ENCODE results near the gene PITHD1.

Gene PITHD1

DNA sequence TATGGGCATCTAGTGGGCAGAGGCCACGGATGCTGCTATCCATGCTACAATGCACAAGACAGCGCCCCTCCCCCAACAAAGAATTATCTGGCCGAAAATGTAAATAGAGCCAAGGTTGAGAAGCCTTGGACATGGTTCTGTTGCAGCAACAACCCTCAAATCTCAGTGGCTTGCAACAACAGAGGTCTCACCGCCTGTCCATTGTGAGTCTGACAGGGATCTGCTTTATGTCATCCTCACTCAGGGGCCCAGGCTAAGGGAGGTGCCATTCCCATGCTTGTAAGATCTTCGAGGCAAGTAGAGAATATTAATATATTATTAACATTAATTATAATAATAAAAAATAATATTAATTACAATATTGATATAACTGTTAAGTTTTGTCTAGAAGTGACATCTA is 9.5 kb upstream of the PITHD1 start:
- WGBS (ENCODE audit: extremely low coverage, insufficient coverage, low lambda C conversion rate), result no CpG with 5 or more reads among the region's 5 CpGs
- Histone ChIP-seq H3K56ac (ENCODE audit: low read length) (no peak overlapping the region), H3K79me2 (ENCODE audit: control insufficient read depth, insufficient read depth, low read length) (no peaks in the 10 kb centered on the region), H2BK5ac (ENCODE audit: low read length) (no peak overlapping the region), H4K5ac (ENCODE audit: low read length) (no peak overlapping the region), H3K79me1 (ENCODE audit: low read length) (no peaks in the 10 kb centered on the region), H3K27ac (ENCODE audit: low read depth, low read length) (no peak overlapping the region), H4K8ac (ENCODE audit: low read depth, low read length) (no peak overlapping the region), H3K4me2 (ENCODE audit: low read length) (no peak overlapping the region), H3K4me3 (ENCODE audit: low read length) (no peak overlapping the region), H2AK5ac (ENCODE audit: low read length) (no peak overlapping the region), H3K36me3 (ENCODE audit: control insufficient read depth, insufficient read depth, low read length) (no peaks in the 10 kb centered on the region), H2BK120ac (ENCODE audit: low read depth, low read length) (no peak overlapping the region), H3K23ac (ENCODE audit: low read length) (no peak overlapping the region), H3K4me1 (ENCODE audit: control insufficient read depth, low read depth, low read length) (no peaks in the 10 kb centered on the region), H3K27me3 (ENCODE audit: insufficient read depth, low read length, poor library complexity) (no peaks in the 10 kb centered on the region), H3K4ac (ENCODE audit: low read depth, low read length) (no peak overlapping the region), H3K18ac (ENCODE audit: low read length) (no peak overlapping the region), H3K9ac (ENCODE audit: low read length) (no peak overlapping the region), H2BK15ac (replicated peaks; ENCODE audit: low read depth) (no peak overlapping the region)
- no peak for DNase-seq

DNA sequence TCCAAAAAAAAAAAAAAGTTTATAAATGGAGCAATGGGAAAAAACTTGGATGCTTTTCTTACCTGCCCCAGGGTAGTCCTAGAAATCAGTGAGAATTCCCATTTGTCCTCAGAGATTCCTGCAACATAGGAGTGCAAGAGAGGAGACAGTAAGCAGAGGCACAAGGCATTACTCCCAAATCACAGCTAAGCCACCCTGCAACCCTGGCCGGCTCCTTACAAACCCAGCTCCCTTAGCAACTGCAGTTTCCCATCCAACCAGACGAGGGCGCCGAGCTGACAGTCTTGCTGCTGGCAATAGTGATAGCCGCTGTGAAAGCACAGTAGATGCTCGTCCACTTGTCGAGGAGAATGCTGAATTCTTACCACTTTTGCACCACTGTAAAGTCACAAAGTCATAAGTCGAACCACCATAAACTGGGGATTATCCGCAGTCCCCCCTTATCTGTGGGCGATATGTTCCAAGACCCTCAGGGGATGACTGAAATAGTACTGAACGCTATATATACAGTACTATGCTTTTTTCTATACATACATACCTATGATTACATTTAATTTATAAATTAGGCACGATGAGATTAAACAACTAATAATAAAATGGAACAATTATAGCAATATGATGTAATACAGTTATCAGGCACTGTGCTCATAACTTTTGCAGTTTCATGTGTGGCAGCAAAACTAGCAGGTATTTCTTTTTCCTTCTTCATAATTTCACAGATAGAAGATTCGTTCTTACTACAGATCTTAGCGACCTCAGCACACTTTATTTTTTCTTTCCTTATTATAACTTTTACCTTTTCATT is 6.0 kb upstream of the PITHD1 start:
- no peak overlapping the region for H4K8ac ChIP-seq (ENCODE audit: low read depth, low read length)
- no peak overlapping the region for H3K4ac ChIP-seq (ENCODE audit: low read depth, low read length)
- peak; percentile 87 for DNase-seq
- H3K4me3 ChIP-seq (ENCODE audit: low read length), result no peak overlapping the region
- no peak overlapping the region for H3K9ac ChIP-seq (ENCODE audit: low read length)
- H3K27ac ChIP-seq (ENCODE audit: low read depth, low read length), result no peak overlapping the region
- H3K79me1 ChIP-seq (ENCODE audit: low read length), result peaks cover 2% of the 10 kb centered on the region
- no peak overlapping the region for H3K23ac ChIP-seq (ENCODE audit: low read length)
- no CpG with 5 or more reads among the region's 14 CpGs for WGBS (ENCODE audit: extremely low coverage, insufficient coverage, low lambda C conversion rate)
- no peaks in the 10 kb centered on the region for H3K4me1 ChIP-seq (ENCODE audit: control insufficient read depth, low read depth, low read length)
- H3K18ac ChIP-seq (ENCODE audit: low read length), result no peak overlapping the region
- H2BK5ac ChIP-seq (ENCODE audit: low read length), result no peak overlapping the region
- H3K27me3 ChIP-seq (ENCODE audit: insufficient read depth, low read length, poor library complexity), result no peaks in the 10 kb centered on the region
- no peak overlapping the region for H4K5ac ChIP-seq (ENCODE audit: low read length)
- no peaks in the 10 kb centered on the region for H3K36me3 ChIP-seq (ENCODE audit: control insufficient read depth, insufficient read depth, low read length)
- H3K56ac ChIP-seq (ENCODE audit: low read length), result no peak overlapping the region
- H3K4me2 ChIP-seq (ENCODE audit: low read length), result no peak overlapping the region
- H2AK5ac ChIP-seq (ENCODE audit: low read length), result no peak overlapping the region
- no peaks in the 10 kb centered on the region for H3K79me2 ChIP-seq (ENCODE audit: control insufficient read depth, insufficient read depth, low read length)
- no peak overlapping the region for H2BK15ac ChIP-seq (replicated peaks; ENCODE audit: low read depth)
- H2BK120ac ChIP-seq (ENCODE audit: low read depth, low read length), result no peak overlapping the region

DNA sequence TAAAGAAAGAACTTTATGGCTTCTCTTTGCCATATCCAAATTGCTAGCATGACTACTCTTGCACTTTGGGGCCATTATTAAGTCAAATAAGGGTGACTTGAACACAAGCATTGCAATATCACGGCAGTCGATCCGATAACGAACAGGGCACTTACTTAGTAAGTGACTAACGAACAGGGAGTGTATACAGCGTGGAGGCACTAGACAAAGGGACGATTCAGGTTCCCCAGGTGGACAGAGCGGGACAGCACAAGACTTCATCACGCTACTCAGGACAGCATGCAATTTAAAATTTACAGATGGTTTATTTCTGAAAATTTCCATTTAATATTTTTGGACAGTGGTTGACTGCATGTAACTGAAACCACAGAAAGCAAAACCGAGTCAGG is 5.4 kb upstream of the PITHD1 start:
- DNase-seq, result no peak
- no peak overlapping the region for H2AK5ac ChIP-seq (ENCODE audit: low read length)

DNA sequence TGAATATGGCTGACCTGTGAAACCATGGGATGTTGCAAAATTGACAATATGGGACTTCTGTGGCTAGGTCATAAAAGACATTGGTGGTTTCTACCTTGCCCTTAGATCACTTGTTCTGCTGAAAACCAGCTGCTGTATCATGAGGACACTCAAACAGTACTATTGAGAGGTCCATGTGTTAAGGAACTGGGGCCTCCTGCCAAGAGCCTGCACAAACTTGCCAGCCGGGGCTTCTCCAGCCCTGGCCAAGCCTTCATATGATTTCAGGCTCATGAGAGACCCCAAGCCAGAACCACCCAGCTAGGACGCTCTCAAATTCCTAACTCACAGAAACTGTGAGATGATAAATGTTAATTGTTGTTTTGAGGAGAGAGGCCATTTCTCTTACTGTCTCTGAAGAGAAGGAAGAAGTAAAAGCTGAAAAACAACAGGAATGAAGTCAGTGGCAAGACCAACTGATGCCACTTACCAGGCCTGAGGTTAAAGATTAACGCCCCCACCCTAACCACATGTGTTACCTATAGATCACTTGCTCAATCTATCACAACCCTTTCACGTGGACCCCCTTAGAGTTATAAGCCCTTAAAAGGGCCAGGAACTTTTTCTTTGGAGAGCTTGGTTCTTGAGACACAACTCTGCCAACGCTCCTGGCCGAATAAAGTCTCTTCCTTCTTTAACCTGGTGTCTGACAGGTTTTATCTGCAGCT is 3.9 kb upstream of the PITHD1 start:
- H3K23ac ChIP-seq (ENCODE audit: low read length), result no peak overlapping the region
- DNase-seq, result no peak

More for the DNA sequence above, 5.4 kb upstream of the PITHD1 start:
- Histone ChIP-seq H3K27ac (ENCODE audit: low read depth, low read length) (no peak overlapping the region), H3K56ac (ENCODE audit: low read length) (no peak overlapping the region), H4K8ac (ENCODE audit: low read depth, low read length) (no peak overlapping the region), H3K23ac (ENCODE audit: low read length) (no peak overlapping the region), H2BK120ac (ENCODE audit: low read depth, low read length) (no peak overlapping the region), H3K4ac (ENCODE audit: low read depth, low read length) (no peak overlapping the region), H2BK5ac (ENCODE audit: low read length) (no peak overlapping the region), H3K4me2 (ENCODE audit: low read length) (no peak overlapping the region), H3K4me1 (ENCODE audit: control insufficient read depth, low read depth, low read length) (no peaks in the 10 kb centered on the region), H3K27me3 (ENCODE audit: insufficient read depth, low read length, poor library complexity) (no peaks in the 10 kb centered on the region), H3K36me3 (ENCODE audit: control insufficient read depth, insufficient read depth, low read length) (no peaks in the 10 kb centered on the region), H3K79me2 (ENCODE audit: control insufficient read depth, insufficient read depth, low read length) (no peaks in the 10 kb centered on the region), H3K4me3 (ENCODE audit: low read length) (no peak overlapping the region), H3K79me1 (ENCODE audit: low read length) (peaks cover 2% of the 10 kb centered on the region), H4K5ac (ENCODE audit: low read length) (no peak overlapping the region), H3K9ac (ENCODE audit: low read length) (no peak overlapping the region), H3K18ac (ENCODE audit: low read length) (no peak overlapping the region), H2BK15ac (replicated peaks; ENCODE audit: low read depth) (no peak overlapping the region)
- no CpG with 5 or more reads among the region's 10 CpGs for WGBS (ENCODE audit: extremely low coverage, insufficient coverage, low lambda C conversion rate)

DNA sequence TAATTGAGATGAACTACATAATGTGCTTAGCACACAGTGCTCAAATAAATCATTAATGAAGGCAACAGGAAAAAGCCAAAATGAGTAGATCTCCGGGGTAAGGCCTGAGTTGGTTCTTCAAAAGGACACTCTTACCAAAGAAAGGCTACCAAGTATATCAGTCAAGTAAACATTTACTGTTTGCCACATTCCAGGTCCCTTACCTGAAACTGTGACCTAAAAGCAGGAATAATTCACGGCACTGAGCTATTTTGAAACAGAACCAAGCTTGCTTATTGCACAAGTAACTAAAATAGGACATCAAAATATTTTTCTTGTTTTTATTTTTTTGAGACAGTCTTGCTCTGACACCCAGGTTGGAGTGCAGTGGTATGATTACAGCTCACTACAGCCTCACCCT is 2.0 kb upstream of the PITHD1 start:
- Histone ChIP-seq H3K4me2 (ENCODE audit: low read length) (no peak overlapping the region), H3K18ac (ENCODE audit: low read length) (no peak overlapping the region), H4K5ac (ENCODE audit: low read length) (no peak overlapping the region), H3K36me3 (ENCODE audit: control insufficient read depth, insufficient read depth, low read length) (no peaks in the 10 kb centered on the region), H3K4me1 (ENCODE audit: control insufficient read depth, low read depth, low read length) (peaks cover 4% of the 10 kb centered on the region), H2BK15ac (replicated peaks; ENCODE audit: low read depth) (no peak overlapping the region), H3K56ac (ENCODE audit: low read length) (no peak overlapping the region), H2BK5ac (ENCODE audit: low read length) (no peak overlapping the region), H3K79me2 (ENCODE audit: control insufficient read depth, insufficient read depth, low read length) (peaks cover 15% of the 10 kb centered on the region), H4K8ac (ENCODE audit: low read depth, low read length) (no peak overlapping the region), H3K27ac (ENCODE audit: low read depth, low read length) (no peak overlapping the region), H2BK120ac (ENCODE audit: low read depth, low read length) (no peak overlapping the region), H3K27me3 (ENCODE audit: insufficient read depth, low read length, poor library complexity) (no peaks in the 10 kb centered on the region), H2AK5ac (ENCODE audit: low read length) (no peak overlapping the region), H3K9ac (ENCODE audit: low read length) (no peak overlapping the region), H3K4me3 (ENCODE audit: low read length) (no peak overlapping the region), H3K23ac (ENCODE audit: low read length) (no peak overlapping the region), H3K79me1 (ENCODE audit: low read length) (peaks cover 12% of the 10 kb centered on the region), H3K4ac (ENCODE audit: low read depth, low read length) (no peak overlapping the region)
- no CpG with 5 or more reads among the region's 2 CpGs for WGBS (ENCODE audit: extremely low coverage, insufficient coverage, low lambda C conversion rate)
- no peak for DNase-seq

More for the DNA sequence above, 3.9 kb upstream of the PITHD1 start:
- Histone ChIP-seq H2BK15ac (replicated peaks; ENCODE audit: low read depth) (no peak overlapping the region), H4K5ac (ENCODE audit: low read length) (no peak overlapping the region), H3K27ac (ENCODE audit: low read depth, low read length) (no peak overlapping the region), H3K79me1 (ENCODE audit: low read length) (peaks cover 7% of the 10 kb centered on the region), H2BK5ac (ENCODE audit: low read length) (no peak overlapping the region), H3K56ac (ENCODE audit: low read length) (no peak overlapping the region), H3K79me2 (ENCODE audit: control insufficient read depth, insufficient read depth, low read length) (peaks cover 7% of the 10 kb centered on the region), H3K4me1 (ENCODE audit: control insufficient read depth, low read depth, low read length) (peaks cover 3% of the 10 kb centered on the region), H3K27me3 (ENCODE audit: insufficient read depth, low read length, poor library complexity) (no peaks in the 10 kb centered on the region), H4K8ac (ENCODE audit: low read depth, low read length) (no peak overlapping the region), H2BK120ac (ENCODE audit: low read depth, low read length) (no peak overlapping the region), H3K9ac (ENCODE audit: low read length) (no peak overlapping the region), H3K4ac (ENCODE audit: low read depth, low read length) (no peak overlapping the region), H3K4me3 (ENCODE audit: low read length) (no peak overlapping the region), H3K4me2 (ENCODE audit: low read length) (no peak overlapping the region), H3K18ac (ENCODE audit: low read length) (no peak overlapping the region), H3K36me3 (ENCODE audit: control insufficient read depth, insufficient read depth, low read length) (no peaks in the 10 kb centered on the region), H2AK5ac (ENCODE audit: low read length) (no peak overlapping the region)
- no CpG with 5 or more reads among the region's 6 CpGs for whole genome bisulfite sequencing (ENCODE audit: extremely low coverage, insufficient coverage, low lambda C conversion rate)
